ENCODE measurements around the gene ATP8A2. TPM values are rescaled to one million over a fixed set of nuclear protein-coding genes. Genes with fewer than 3 reads are reported as not detected.

The ATP8A2 gene
- total RNA-seq, 4 donors from 2014 or later, result 0.16 to 0.54 (median 0.26) TPM

- WGBS, 2 donors (ENCODE audit: low coverage in 1 of 2), result 46 to 49% methylated on average over 10 of the region's 10 CpGs
- Histone ChIP-seq H3K27me3 (peaks cover 17% of the 10 kb centered on the region), H3K9me3 (peaks cover 0 to 6% (median 0%) of the 10 kb centered on the region in 3 donors), H3K36me3 (no peaks in the 10 kb centered on the region), H3K4me1 (no peaks in the 10 kb centered on the region), H3K4me3 (no peak overlapping the region), H3K27ac (no peak overlapping the region)
- no peak for ATAC-seq
- TF ChIP-seq EP300 (IDR thresholded peaks at IDR 0.05) (no peak), POLR2AphosphoS5 (IDR thresholded peaks at IDR 0.05) (no peak), CTCF (IDR thresholded peaks at IDR 0.05) (no peak), POLR2A (IDR thresholded peaks at IDR 0.05) (no peak)
Observed at GRCh38 chr13:25901460-25902376, 529.9 kb downstream of the ATP8A2 start.

- 84 to 97% methylated on average over 6 of the region's 6 CpGs for WGBS, 2 donors (ENCODE audit: low coverage in 1 of 2)
- TF ChIP-seq POLR2A (IDR thresholded peaks at IDR 0.05), result no peak
- no peak for TF ChIP-seq POLR2AphosphoS5 (IDR thresholded peaks at IDR 0.05)
- TF ChIP-seq CTCF (IDR thresholded peaks at IDR 0.05), result no peak
- TF ChIP-seq EP300 (IDR thresholded peaks at IDR 0.05), result no peak
- ATAC-seq, result no peak
- no peaks in the 10 kb centered on the region for H3K36me3 ChIP-seq
- H3K4me1 ChIP-seq, result no peaks in the 10 kb centered on the region
- peaks cover 17% of the 10 kb centered on the region for H3K27me3 ChIP-seq
- peaks cover 0 to 6% (median 0%) of the 10 kb centered on the region in 3 donors for H3K9me3 ChIP-seq
- no peak overlapping the region for H3K27ac ChIP-seq
- H3K4me3 ChIP-seq, result no peak overlapping the region
Observed at GRCh38 chr13:25902455-25902854, 530.7 kb downstream of the ATP8A2 start.

- no peaks in the 10 kb centered on the region for H3K4me1 ChIP-seq
- H3K4me3 ChIP-seq, result no peak overlapping the region
- H3K27ac ChIP-seq, result no peak overlapping the region
- H3K9me3 ChIP-seq, result peaks cover 0 to 6% (median 0%) of the 10 kb centered on the region in 3 donors
- TF ChIP-seq POLR2AphosphoS5 (IDR thresholded peaks at IDR 0.05) (no peak), EP300 (IDR thresholded peaks at IDR 0.05) (no peak), POLR2A (IDR thresholded peaks at IDR 0.05) (no peak), CTCF (IDR thresholded peaks at IDR 0.05) (no peak)
- H3K36me3 ChIP-seq, result no peaks in the 10 kb centered on the region
- ATAC-seq, result no peak
- WGBS, 2 donors (ENCODE audit: low coverage in 1 of 2), result 78 to 89% methylated on average over 6 to 11 of the region's 11 CpGs
- peaks cover 17% of the 10 kb centered on the region for H3K27me3 ChIP-seq
Observed at GRCh38 chr13:25902891-25903341, 531.1 kb downstream of the ATP8A2 start.

- TF ChIP-seq POLR2A (IDR thresholded peaks at IDR 0.05) (no peak), EP300 (IDR thresholded peaks at IDR 0.05) (no peak), POLR2AphosphoS5 (IDR thresholded peaks at IDR 0.05) (no peak), CTCF (IDR thresholded peaks at IDR 0.05) (no peak)
- Histone ChIP-seq H3K36me3 (no peaks in the 10 kb centered on the region), H3K27me3 (peaks cover 12% of the 10 kb centered on the region), H3K9me3 (no peaks in the 10 kb centered on the region), H3K4me3 (no peak overlapping the region), H3K27ac (no peak overlapping the region), H3K4me1 (no peaks in the 10 kb centered on the region)
- 86 to 100% methylated on average over 4 to 8 of the region's 10 CpGs for WGBS, 2 donors (ENCODE audit: low coverage in 1 of 2)
- no peak for ATAC-seq
Observed at GRCh38 chr13:25904830-25905229, 533.1 kb downstream of the ATP8A2 start.

- Histone ChIP-seq H3K27me3 (peaks cover 4% of the 10 kb centered on the region), H3K9me3 (no peaks in the 10 kb centered on the region), H3K36me3 (no peaks in the 10 kb centered on the region), H3K27ac (no peak overlapping the region), H3K4me3 (no peak overlapping the region), H3K4me1 (no peaks in the 10 kb centered on the region)
- no peak for TF ChIP-seq CTCF (IDR thresholded peaks at IDR 0.05)
- no peak for TF ChIP-seq POLR2A (IDR thresholded peaks at IDR 0.05)
- no peak for TF ChIP-seq POLR2AphosphoS5 (IDR thresholded peaks at IDR 0.05)
- no peak for TF ChIP-seq EP300 (IDR thresholded peaks at IDR 0.05)
- ATAC-seq, result no peak
- 40 to 69% methylated on average over 2 to 4 of the region's 5 CpGs for whole genome bisulfite sequencing, 2 donors (ENCODE audit: low coverage in 1 of 2)
Observed at GRCh38 chr13:25905611-25906010, 533.8 kb downstream of the ATP8A2 start.
